ENCODE measurements around the gene TULP4. TPM values are rescaled to one million over a fixed set of nuclear protein-coding genes. Genes with fewer than 3 reads are reported as not detected.
"Not testable (repeated sequence)": the region's sequence is repeated elsewhere in the genome, so short reads cannot be mapped to it uniquely, and the experiment has no call there.

TULP4 gene
- total RNA-seq, 1 experiment from 2014 or later: 31.1 TPM

DNA sequence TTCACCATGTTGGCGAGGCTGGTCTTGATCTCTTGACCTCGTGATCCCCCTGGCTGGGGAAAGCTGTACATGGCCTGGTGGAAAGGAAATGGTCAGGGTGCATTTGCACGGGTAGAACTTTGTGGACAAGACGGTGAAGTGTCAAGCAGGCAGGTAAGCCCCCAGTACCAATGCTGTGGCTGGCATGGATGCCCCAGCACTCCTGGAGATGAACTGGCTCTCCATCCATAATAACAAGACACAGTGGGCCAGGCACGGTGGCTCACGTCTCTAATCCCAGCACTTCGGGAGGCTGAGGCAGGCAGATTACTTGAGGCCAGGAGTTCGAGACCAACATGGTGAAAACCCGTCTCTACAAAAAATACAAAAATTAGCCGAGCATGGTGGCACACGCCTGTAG, 210.4 kb downstream of the TULP4 start:
- DNase-seq (ENCODE audit: low spot score): no peak

DNA sequence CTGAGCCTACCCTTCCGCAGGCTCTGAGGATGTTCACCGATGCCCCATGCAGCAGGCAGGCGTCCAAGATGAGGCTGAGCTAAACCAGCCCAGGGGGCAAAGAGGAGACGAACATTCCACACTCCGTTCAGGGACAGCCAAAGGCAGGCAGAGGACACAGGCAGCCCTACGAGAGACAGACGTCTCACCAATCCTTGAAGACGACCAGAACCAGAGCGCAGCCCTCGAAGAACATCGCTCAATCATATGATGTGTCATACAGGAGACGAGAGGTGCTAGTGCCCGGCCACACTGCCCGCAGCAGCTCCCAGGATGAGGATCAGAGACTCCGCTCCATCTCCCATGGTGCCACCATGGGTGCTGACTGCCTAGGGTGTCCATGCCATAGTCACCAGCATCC, 212.0 kb downstream of the TULP4 start:
- DNase-seq (ENCODE audit: low spot score): no peak

DNA sequence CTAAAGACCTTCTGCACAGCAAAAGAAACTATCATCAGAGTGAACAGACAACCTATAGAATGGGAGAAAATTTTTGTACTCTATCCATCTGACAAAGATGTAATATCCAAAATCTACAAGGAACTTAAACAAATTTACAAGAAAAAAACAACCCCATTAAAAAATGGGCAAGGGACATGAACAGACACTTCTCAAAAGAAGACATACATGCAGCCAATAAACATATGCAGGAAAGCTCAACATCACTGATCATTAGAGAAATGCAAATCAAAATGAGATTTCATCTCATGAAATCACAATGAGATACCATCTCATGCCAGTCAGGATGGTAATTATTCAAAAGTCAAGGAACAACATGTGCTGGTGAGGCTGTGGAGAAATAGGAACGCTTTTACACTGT, 215.6 kb downstream of the TULP4 start:
- DNase-seq (ENCODE audit: low spot score): not testable (repeated sequence)

DNA sequence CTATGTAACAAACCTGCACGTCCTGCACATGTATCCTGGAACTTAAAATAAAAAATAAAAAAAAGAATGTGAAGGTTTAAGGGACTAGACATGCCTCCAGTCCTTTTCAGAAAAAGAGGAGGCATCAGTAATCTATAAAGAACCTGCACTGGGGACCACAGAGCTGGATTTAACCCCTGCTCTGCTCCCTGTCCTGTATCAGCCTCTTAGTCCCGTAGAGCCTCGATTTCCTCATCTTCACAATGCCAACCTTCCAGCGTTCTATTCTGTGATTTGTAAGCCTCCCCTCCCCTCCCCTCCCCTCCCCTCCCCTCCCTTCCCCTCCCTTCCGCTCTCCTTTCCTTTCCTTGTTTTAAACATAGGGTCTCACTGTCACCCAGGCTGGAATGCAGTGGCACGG, 216.6 kb downstream of the TULP4 start:
- DNase-seq (ENCODE audit: low spot score): no peak

DNA sequence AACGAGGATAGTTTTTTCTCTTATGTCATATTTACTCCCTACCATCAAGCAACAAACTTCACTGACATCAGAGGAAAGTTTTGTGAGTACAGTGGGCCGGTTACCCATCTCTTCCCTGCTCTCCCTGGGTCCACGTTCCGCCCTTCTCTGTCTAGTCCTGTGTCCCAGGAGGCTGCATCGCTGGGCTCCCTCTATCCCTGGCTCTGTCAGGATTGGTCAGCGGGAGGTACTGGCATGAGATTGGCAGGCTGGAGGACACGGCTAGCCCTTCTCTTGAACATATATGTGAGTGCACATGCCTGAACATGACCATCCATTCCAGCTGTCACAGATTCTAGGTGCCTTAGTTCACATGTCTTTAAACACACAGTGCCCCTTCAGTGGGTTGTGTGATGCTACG, 217.4 kb downstream of the TULP4 start:
- no peak for DNase-seq (ENCODE audit: low spot score)

DNA sequence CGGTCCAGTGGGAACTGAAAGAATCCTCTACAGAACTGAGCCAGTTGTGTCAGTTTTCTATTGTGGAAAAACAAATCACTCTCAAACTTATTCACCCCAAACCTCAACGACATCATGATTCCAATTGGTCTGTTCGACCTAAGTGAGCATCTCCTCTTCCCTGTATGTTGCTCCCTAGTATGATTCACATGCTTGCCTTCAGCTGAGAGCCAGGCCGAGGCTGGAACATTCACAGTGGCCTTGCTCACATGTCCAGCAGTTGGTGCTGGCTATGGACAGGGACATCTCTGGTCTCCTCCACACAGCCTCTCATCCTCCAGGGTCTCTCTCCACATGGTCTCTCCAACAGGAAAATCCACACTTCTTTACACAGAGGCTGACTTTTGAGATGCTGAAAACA, 219.3 kb downstream of the TULP4 start:
- no peak for DNase-seq (ENCODE audit: low spot score)

DNA sequence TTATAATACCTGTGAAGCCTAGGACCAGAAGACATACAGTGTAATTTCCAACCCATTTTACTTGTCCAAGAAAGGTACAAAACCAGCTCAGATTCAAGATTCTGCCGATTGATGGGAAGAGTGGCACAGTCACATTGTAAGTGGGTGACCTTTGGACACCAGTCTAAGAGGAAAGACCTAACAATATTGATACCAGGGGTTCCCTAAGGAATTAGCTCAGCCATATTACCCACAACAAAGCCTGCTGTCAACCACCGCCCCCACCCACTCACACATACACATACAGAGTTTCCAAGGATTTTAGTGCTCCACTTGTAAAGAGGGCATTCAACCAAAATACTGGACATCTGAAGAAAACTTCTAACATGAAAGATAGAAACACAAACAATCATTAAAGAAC, 219.7 kb downstream of the TULP4 start:
- DNase-seq (ENCODE audit: low spot score): no peak

DNA sequence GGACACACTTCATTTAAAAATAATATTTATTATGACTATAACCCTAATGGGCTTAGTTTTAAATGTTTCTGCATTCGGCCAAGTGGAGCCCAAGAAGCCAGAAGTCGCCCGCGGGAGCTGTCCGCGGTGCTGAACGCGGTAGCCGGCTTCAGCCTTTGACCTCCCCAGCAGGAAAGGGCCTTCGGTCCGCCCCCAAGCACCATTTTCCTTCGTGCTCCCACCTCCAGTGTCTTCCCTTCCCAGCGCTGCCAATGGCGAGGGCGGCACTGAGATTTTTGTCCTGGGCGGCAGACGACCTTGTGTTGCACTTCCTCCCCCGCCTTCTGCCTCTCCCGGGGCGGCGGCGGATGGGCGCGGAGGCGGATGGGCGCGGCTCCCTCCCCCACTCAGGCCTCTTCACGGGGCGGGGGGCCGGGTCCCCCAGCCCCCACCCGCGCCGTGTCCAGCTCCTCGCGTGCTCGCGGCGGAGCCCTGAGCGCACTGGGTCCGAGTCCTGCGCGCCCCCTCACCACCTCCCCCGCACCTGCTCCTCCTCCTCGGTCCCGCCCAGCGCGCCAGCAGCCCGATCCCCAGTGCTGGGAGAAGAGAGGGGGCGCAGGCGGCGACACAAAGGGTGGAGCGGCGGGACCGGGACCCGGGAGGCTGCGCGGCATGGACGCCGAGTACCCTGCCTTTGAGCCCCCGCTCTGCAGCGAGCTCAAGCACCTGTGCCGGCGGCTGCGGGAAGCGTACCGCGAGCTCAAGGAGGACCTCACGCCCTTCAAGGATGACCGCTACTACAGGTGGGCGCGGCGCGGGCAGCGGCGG, 224.0 kb downstream of the TULP4 start:
- peak; percentile 80 for DNase-seq (ENCODE audit: low spot score)

DNA sequence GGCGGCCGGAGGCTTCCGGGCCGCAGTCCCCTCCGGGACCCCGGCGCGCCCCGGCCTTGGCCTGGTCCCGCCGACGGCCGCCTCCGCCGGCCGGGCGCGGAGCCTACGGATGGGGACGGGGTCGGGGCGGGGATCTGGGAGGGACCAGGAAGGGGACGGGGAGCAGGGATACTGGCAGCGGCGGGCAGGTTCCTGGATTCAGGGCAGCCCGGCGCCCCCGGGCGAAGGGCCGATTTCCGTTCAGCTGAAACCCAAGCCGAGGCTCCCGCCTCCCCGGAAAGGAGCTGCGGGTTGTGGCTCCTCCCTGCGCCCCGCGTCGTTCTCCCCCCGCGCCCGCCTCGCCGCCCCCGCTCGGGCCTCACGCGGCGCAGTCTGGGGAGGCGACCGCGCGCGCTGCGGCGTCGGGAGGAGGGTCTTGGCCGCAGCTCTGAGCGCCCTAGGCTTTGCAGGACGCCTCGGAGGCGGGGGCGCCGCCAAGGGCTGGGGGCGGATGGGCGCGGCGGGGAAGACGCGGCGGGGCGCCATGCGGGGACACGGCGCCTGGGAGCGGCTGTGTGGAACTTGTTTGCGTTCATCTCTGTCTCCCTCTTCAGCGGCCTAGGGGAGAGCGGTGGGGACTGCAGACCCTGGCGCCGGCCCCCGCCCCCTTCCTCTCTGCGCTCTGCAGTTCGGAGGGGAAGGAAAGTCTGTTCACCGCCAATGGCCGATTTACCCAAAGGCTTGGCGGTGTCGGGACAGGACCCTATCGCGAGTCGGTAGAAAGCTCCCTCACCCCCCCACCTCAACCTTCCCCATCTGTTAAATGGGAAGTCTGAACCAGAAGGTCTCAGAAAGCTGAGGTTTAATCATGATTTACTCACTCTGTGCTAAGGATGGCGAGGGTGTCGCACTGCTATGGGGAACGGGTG, 224.9 kb downstream of the TULP4 start:
- DNase-seq (ENCODE audit: low spot score): no peak

DNA sequence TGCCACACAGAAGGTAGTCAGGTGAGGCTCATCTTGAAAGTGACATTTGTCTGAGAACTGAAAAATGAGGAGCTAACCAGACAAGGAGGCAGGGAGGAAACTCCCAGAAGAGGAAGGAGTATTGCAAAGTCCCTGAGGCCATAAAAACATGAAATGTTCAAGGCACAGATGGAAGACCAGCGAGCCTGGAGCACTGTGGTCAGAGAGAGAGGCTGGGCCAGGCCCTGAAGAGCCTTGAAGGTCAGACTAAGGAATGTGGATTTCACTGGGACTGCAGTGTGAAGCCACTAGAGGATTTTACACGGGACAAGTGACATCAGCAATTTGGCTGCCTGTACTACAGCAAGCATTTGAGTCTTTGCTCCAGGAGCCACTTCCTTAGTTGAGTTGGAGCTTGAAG, 226.5 kb downstream of the TULP4 start:
- no peak for DNase-seq (ENCODE audit: low spot score)

DNA sequence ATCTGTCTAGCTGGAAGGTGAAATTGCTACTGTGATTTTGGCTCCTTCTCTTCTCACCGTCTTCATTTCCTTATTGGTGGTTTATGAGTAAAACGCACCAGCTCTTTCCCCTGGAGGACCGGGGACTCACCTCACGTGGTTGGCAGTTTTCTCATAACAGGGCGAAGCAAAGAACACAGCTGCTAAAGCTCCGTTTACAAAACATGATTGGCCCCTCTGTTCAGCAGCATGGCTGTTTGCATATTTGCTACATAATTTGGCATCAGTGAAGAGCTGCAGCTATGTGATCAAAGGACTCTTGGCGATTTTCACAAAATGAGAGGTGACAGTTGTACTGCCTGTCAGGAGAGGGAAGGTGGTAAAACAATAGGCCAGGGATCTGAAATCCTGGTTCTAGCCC, 227.1 kb downstream of the TULP4 start:
- no peak for DNase-seq (ENCODE audit: low spot score)

DNA sequence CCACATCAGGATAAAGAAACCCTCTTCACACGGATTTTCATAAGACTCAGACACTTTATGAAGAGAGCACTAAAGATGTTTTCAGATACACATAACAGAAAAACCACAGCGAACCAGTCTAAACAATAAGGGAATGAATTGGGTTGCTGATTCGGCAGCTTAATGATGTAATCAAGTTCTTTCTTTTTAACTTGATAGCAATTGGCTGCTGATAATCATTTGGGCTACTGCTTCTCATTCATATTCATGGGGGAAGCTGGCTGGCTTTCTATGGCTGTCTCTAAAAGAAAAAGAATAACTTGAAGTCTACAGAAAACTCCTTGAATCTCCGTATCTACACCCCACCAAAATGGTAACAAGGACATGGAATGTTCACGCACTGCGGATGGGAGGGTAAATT, 227.6 kb downstream of the TULP4 start:
- DNase-seq (ENCODE audit: low spot score): no peak

DNA sequence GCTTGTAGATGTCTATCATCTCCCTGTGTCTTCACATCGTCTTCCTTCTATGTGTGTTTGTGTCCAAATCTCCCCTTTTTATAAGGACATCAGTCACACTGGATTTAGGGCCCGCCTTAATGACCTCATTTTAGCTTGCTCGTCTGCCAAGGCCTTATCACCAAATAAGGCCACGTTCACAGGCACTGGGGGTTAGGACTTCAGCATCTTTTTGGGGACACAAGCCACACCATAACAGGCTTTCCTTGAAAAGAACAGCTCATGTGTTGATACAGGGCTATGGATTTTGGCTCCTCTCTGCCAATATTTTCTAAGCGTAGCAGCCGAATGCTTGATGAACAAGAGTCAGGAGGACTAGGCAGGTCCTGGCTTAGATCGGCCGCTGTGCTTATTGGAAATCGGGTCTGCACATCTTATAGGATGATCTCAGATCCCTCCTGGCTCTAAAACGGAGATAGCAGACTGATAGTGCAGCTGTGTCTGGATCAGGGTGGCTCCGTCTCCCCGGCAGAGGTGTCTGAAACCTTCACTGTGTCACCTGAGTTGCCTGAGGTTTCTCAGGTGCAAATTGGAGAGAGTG, 231.4 kb downstream of the TULP4 start:
- no peak for DNase-seq (ENCODE audit: low spot score)

DNA sequence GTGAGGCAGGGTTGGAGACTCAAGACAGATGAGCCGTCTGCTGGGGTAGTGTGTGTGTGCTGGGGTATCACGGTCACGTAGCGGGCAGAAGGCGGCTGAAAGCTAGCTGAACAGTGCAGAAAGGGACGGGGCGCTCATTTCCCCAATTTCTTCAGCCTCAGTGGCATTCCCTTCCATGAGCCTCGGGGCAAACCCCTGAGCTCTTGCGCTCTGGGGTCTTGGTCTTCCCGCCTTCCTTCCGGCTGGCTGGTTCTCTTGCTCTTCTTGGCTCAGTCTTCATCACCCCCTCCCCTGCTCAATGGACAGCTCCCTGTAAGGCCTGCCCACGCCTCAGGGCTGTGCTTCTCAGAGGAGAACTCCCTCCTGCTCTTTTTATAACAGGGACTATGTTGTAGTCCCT, 232.2 kb downstream of the TULP4 start:
- no peak for DNase-seq (ENCODE audit: low spot score)

DNA sequence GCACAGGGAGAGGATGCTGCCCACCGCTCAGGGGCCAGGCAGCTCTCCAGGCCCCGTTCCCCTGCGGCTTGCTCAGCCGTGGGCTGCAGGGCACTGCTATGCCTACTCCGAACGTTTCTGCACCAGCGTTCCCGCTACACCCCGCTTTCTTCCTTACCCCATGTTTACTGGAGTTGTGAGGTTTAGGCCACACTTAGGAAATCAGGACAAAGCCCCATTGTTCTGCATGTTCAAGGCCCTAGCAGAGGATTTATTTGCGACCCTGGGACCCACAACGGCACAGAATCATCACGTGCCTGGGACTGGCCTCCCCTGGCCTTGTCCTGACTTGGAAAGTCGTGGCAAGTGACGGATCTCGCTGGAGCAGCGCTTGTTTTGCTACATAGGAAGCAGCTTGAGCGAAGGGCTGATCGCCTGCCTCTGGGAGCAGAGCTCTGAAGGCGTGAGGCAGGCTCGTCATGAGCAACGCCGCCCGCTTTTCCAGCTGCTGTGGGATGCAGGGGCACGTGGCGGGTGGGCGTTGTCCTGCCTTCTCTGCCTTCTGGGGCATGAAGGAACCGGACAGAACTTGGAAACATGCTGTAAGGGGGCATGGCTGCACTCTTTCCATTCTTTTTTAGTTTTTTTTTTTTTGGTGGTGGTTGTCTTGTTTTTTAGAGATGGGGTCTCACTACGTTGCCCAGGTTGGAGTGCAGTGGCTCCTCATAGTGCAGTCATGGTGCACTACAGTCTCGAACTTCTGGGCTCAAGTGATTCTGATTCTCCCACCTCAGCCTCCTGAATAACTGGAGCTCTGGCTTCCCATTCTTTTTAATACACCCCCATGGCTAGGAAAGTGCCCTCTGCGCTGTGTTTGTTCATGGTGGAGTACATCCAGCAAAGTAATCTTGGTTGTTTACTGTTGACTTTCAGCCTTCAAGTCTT, 233.0 kb downstream of the TULP4 start:
- no peak for DNase-seq (ENCODE audit: low spot score)

DNA sequence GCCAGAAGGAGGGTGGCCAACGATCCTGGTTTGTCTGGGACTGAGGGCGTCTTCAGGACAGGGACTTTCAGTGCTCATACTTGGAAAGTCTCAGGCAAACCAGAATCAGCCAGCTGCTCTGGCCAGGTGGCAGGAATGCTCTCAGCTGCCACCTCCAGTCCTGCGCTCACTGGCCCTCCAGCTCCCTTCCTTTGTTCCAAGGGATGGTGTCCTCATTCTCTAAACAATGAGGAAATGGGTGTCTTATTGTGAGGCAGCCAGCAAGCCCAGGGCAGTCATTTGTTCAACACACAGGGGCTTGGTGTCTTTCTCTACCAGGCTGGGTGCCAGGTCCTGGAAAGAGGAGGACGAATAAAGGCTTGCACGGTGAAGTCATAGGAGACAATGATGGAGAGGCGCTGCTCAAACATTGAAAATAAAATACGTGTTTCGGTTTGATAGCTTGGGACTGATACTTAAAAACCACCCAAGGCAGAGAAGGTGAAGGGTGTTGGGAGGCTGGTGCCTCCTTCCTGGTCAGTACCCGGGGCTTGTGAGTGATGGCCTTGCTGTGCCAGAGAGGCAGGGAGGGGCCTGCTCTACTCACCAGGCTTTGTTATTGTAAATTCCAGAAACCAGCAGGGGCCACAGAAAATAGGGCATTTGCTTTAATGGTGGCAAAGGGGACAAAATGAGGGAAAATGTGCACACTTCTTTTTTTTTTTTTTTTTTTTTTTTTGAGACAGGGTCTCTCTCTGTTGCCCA, 236.3 kb downstream of the TULP4 start:
- no peak for DNase-seq (ENCODE audit: low spot score)

DNA sequence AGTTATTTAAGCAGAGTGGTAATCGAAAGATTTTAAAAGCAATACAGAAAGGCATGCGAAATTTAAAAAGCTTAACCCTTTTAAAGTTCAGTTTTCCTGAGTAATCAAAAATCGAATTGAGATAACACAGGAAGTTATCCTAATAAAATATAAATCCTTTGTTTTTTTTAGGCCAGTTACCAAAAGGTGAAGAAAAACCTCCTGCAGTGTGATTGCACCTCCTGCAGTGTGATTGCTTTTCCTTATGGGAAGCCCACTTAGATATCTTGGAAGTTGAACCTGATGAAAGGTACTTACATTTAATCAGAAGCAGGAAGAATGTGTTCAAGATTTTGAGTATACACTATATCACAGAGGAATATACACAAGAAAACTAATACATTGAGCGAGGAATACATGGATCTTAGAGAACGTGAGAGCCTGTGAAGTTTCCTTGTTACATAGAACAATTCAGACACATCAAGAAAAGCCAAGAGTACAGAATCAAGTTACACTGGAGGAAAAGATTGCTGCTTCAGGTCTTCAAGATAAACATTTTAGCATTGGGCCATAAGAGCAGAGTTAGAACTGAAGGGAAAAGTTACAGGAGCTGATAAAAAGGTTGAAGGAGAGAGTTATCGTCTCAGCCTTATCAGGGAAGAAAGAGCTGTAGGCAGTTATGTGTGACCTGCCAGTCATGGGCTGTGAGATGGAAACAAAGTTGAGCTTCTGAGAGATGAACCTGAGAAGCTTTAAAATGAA, 240.0 kb downstream of the TULP4 start:
- no peak for DNase-seq (ENCODE audit: low spot score)

DNA sequence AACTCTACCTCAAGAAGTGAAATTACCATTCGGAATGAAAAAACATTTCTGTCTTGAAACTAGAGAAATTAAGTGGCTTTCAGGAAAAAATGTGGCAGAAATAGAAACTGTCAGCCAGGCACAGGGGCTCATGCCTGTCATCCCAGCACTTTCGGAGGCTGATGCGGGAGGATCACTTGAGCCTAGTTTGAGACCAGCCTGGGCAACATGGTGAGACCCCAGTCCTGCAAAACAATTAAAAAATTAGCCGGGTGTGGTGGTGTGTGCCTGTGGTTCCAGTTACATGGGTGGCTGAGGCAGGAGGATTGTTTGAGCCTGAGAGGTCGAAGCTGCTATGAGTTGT, 240.5 kb downstream of the TULP4 start:
- DNase-seq (ENCODE audit: low spot score): no peak

DNA sequence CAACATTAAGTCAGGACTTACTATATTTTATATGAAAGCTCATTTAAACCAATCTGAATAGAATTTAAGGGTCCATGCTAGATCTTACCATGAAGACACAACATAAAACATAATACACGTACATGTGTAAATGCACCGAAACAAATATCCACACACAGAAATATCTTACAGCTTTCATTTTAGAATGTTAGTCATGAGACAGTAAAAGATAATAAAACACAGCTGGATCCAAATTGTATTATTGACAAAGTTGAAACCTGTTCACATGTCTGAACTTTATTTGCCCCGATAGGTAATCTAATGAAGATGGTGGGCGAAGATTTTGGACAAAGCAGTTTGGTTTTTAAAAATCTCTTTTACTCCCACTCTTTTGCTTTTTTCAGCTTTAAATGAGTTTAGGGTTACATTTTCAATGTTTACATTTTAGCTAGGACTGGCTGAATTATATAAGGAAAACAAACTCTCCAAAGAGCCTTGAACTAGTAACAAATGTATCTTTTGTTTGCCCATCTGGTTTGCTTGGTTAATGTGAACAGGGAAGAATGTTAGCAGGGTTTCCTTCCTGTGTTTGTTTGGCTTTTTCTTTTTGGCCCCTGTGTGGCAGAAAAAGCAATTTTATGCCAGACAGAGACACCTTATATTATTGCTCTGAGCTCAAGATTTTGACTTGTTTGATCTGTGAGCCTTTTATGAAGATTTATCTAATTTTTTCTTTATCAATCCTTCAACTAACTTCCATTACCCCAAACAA, 242.5 kb downstream of the TULP4 start:
- no peak for DNase-seq (ENCODE audit: low spot score)

All from HT-29 (cell line).